ENCODE measurements around the gene NRDE2.

NRDE2 gene

DNA sequence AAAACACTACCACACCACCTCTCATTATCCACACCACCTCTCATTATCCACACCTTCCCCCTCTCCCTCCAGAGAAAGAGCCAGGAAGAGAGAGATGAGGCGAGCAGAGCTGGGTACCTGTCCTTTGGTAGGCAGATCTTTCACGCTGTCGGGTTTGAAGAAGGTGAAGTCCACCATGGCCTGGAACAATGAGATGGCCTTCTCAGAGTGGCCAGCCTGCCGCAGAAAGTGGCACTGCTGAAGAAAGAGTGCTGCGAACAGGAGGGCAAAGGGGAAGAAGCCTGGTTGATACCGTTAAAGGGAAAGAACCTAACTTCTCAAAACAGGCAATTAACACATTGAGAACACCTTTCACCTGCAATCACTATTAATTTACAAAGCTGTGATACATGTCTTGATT is 30.6 kb downstream of the NRDE2 start:
- intact Hi-C loops (cut with DNase I) = loop anchor here (5.0 to 10.0 kb wide), 3 partner anchors 96 to 594 kb away; partner anchors contain the start of gene CALM1
- peak in 1 of 10 donors; percentile 29 for DNase-seq

DNA sequence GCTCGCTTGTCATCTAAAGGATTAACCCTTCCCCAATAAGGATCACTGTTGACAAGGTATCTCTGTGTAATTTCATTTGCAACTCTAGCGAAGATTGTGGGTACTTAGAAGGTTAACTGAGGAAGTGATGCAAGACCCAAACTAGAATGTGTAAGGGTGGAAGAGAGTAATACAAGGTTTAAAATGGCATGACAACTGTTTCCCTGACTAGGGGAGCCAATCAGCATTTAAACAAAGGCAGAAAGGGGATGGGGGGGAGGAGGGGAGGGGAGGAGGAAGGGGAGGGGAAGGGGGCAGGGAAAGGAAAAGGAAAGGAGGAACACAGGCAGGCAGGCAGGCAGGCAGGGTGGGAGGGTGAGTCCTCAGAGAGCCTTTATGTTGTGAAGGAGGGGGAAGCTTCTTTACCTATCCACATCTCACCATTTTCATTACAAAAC is 31.1 kb downstream of the NRDE2 start:
- intact Hi-C loops (cut with DNase I) = loop anchor here (5.0 to 10.0 kb wide), 3 partner anchors 97 to 594 kb away; partner anchors contain the start of gene CALM1
- no peak for DNase-seq

DNA sequence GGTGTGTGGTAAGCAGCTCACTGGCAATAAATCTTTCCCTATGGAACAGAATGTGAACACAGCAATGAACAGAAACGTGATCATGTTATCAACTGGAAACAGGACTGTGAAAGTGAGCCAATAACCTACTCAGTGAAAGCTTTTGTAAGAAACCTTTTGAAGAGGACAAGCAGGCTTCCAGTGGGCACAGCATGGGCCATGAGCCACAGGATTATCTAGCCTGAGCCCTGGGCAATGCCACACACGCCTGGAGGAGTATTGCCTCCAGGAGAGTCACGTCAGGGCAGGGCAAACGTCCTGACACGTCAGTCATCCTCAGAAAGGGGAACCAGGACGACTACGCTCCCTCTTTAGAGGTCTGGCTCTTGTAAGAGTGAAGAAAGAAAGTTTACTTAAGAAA is 32.3 kb downstream of the NRDE2 start:
- DNase-seq = no peak
- intact Hi-C loops (cut with DNase I) = no loop called here

DNA sequence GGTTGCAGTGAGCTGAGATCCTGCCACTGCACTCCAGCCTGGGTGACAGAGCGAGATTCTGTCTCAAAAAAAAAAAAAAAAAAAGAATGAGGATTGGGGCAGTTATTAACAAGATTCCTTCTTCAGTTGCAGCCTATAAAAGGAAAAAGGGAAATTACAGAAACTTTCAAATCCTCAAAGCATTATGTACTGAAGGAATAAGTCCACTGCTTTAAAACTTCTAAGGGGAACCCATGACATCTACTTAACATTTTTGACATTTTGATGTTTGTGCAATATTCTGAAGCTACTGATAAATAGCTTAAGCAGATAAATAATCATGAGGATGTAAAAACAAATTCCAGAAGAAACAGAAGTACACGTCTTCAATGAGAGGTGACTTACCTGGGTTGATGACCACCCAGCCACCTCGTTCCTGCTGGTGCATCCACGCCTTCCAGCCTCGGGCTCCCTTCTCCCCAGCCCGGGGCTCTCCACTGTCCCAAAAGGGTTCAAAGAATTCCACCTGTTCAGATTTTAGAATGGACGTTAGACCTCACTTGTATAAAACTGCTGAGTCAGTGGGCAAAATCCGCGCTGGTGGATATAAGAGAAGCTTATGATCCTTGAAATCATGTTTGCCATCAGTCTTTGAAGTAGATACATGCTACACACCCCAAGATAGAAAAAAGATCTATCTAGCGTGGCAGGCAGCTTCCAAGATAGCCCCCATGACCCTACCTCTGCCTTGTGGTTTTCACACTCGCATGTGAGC is 33.7 kb downstream of the NRDE2 start:
- DNase-seq = no peak
- intact Hi-C loops (cut with DNase I) = no loop called here

DNA sequence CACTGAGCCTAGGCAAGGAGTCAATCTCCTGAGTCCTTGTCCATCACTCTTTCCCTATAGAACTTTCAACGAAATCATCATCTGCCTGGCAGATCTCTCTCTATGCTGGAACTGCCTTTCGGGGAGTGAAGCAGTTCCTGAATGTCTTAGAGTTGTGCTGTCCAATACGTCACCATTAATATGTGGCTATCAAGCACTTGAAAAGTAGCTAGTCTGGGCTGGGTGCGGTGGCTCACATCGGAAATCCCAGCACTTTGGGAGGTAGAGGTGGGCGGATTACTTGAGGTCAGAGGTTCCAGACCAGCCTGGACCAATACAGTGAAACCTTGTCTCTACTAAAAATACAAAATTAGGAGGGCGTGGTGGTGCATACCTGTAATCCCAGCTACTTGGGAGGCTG is 35.1 kb downstream of the NRDE2 start:
- intact Hi-C loops (cut with DNase I) = no loop called here
- no peak for DNase-seq

DNA sequence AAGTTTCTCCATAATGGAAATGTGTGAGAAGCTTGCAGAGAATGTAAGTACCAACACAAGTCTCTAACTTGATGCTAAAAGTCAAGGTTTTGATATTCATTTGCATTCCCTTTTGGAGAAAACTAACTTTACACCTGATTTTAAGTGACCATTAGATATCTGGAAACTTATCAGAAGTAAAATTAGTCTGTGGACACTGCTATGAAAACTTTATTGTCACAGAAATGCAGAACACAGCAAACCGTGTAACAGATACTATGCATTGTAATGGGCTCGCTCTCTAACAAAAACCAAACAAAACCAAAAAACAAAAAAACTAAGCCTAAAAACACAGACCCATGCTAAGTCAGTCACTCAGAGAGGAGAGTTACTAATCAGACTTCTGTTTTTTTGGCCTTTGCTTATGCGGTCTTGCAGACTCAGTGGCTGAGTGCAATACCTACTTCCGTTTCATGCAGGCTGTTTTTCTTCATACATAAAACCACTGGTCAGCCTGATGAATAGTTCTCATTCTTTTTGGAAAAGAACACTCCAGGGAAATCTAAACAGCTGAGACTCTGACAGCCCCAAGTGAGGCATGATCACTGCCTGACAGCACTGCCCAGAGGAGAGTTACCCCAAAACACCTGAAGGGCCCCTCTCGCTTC is 35.7 kb downstream of the NRDE2 start:
- intact Hi-C loops (cut with DNase I) = no loop called here
- DNase-seq = no peak

DNA sequence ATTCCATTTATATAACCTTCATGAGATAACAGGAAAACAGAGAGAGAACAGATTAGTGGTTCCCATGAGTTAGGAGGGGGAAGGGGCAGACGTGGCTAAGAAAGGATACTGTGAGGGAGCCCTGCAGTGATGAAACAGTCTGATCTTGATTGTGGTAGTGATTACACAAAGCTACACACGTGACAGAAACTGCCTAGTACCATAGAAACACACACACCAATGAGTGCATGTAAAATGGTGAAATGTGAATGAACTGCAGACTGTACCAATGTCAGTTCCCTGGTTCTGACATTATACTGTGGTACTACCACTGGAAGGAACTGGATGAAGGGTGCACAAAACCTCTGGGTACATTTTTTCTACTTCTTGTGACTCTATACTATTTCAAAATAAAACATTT is 36.9 kb downstream of the NRDE2 start:
- intact Hi-C loops (cut with DNase I) = no loop called here
- no peak for DNase-seq

DNA sequence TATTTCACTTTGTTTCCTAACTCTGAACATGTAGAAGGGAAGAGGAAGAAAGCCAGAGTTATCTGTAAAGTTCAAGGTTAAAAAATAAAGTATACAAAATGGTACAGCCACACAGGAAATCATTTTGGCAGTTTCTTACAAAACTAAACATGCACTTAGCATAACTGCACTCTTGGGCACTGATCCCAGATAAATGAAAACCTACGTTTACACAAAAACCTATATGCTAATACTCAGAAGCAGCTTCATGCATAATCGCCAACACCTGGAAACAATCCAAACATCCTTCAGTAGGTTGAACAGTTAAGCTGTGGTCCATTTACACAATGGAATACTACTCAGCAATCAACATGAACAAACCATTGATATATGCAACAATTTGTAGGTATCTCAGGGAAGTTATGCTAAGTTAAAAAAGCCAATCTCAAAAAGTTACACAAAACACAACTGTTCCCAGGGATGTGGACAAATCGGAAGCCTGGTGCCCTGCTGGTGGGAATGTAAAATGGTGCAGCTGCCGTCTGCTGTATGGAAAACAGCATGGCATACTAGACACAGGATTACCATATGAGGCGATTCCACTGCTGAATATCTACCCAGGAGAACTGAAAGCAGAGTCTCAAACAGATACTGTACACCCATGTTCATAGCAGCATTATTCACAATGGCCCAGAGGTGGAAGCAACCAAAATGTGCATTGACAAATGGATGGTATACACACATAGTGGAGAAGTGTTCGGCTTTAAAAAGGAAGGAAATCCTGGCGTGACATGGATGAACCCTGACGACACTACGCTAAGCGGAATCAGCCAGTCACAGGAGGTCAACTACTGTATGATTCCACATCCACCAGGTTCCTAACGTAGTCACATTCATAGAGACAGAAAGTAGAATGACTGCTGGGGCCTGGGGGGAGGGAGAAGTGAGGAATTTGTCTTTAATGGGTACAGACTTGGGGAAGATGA is 37.7 kb downstream of the NRDE2 start:
- no peak for DNase-seq
- intact Hi-C loops (cut with DNase I) = no loop called here

DNA sequence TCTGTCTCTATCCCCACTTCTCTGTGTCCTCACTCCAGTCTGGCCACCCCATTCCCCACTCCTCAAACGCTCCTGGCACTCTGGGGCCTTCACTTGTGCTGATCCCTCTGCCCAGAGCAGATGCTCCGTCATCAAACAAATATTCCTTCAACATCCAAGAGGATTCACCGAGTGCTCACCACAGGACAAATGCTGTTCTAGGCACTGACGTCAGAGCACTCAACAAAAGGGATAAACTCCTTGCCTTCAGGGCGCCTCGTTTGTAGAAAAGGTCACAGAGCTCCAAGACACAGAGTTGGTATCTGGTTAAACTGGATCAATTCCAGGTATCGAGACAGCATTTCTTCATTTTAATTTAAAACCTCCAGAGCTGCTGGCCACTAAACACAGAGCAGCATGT is 40.0 kb downstream of the NRDE2 start:
- DNase-seq = no peak
- intact Hi-C loops (cut with DNase I) = no loop called here

DNA sequence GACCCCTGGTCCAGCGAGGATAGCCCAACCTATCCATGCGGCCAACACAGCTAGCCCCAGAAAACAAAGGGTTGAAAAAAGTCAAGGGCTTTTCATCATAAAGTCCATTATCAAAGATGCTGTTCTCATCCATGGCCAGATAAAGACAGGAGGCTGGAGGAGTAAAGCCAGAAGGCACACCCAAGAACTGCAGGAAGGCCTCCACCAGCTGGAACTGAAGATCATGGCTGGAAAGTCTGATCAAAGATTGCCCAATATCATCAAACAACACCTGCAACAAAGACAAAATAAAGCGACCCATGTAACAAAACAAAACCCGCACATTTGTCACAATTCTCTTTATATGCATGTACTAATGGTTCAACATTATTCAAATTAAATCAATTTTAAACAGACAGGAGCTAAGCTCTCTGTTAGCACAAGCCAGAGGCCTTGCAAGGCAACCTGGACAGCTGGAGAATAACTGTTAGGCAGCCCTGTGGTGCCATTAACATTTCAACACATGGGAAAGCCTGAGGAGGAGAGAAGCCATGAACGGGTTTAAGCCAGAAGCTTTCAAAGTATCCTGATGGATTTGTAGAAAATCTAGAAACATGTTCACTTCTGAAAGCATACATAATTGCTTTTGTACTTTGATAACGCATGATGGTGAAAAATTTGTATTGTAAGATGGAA is 41.3 kb downstream of the NRDE2 start:
- intact Hi-C loops (cut with DNase I) = no loop called here

DNA sequence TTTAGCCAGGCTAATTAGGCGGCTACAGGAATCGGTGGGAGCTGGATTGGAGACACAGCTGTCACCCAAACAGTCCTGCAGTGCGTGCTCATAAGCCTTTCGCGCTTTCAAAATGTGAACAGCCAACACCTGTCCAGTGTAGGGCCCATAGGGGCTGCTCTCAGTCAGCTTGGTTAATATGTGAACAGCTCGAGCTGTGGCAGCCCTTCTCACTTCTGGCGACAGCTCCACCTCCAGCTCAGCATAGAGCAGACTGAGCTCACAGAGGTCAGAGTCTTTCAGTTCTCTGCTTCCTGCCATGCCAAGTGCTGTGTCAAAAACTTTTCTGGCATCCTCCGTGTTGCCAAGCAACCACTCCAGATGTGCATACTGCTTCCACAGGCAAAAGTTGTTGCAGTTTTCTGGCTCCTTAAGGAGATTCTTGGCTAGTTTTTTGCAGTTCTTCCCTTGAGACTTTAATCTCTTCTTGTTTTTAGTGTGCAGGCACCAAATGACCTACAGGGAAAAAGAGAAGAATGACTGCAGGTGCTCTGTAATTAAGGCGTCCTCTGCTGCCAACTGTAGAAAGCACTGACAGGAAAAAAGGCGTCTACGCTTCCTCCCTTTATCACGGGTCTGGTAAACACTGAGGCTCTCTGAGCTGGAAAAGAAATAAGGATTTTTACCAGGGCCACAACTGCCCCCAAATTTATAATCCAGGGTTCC is 42.9 kb downstream of the NRDE2 start:
- intact Hi-C loops (cut with DNase I) = no loop called here
- DNase-seq = peak in 2 of 10 donors; percentile 18 to 83

More for the DNA sequence above, 41.3 kb downstream of the NRDE2 start:
- DNase-seq = peak in 1 of 10 donors; percentile 2

DNA sequence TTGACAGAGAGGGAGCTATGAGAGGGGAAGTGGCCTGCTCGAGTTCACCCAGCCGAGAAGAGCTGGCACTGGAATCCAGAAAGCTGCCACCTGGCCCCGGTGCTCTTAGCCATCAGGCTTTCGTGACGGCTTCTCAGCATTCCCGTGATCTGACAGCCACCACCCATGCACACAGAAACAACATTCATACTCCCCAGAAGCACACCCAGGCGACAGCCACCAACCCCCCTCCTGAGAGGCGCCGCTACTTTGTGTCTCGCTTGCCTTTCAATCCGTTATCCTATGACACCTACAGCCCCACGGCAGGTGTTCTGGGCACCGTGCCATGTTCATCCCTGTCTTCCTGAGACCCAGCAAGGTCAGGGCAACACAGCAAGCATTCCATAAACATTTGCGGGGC is 44.0 kb downstream of the NRDE2 start:
- peak in 2 of 10 donors; percentile 20 to 83 for DNase-seq
- intact Hi-C loops (cut with DNase I) = no loop called here

DNA sequence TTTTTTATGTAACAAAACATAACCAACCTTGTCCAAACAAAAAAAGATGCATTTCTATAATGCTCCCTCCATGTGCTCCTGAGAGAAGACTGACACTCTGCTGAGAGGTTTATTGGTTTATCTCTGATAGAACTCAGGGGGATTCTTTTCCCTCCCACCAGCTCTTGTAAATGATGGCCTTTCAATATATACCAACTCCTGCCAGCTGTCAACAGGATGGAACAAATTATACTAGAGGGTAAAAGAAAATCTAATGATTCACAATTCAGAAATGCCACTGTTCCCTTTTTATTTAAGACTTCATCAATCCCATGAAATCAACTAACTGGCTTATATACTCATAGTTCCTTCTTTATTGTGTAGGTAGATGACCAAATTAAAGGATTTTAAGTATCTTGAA is 50.0 kb downstream of the NRDE2 start:
- DNase-seq = no peak
- intact Hi-C loops (cut with DNase I) = no loop called here

DNA sequence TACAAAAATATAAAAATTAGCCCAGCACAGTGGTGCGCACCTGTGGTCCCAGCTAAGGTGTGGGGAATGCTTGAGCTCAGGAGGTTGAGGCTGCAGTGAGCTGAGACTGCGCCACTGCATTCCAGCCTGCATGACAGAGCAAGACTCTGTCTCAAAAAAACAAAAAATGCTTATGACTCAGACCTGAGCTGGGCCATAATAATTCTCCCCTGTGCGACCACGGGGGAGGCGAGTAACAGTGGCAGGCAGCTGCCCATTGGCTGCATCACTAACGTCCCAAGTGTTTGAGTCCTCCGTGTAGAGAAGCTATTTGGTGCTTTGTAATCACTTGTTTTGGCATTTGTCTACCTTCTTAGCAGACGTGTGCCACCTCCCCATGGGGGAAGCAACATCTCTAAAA is 50.5 kb downstream of the NRDE2 start:
- DNase-seq = peak in 1 of 10 donors; percentile 87
- intact Hi-C loops (cut with DNase I) = no loop called here

DNA sequence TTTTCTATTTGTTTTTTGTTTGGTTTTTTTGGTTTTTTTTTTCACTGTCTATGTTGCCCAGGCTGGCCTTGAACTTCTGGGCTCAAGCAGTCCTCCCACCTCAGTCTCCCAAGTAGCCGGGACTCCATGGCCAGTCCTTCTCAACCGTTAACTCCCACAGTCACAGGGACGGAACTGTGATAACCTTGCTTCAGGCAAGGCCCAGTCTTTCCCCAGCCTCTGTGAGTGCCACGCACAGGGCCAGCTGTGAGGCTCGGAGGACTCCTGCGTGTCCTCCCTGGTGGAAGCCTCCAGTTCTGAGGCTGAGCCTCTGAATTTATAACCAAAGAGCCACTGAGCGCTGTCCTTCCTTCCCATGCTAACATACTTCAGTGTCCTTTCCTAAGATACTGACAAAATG is 51.6 kb downstream of the NRDE2 start:
- intact Hi-C loops (cut with DNase I) = no loop called here
- DNase-seq = no peak

DNA sequence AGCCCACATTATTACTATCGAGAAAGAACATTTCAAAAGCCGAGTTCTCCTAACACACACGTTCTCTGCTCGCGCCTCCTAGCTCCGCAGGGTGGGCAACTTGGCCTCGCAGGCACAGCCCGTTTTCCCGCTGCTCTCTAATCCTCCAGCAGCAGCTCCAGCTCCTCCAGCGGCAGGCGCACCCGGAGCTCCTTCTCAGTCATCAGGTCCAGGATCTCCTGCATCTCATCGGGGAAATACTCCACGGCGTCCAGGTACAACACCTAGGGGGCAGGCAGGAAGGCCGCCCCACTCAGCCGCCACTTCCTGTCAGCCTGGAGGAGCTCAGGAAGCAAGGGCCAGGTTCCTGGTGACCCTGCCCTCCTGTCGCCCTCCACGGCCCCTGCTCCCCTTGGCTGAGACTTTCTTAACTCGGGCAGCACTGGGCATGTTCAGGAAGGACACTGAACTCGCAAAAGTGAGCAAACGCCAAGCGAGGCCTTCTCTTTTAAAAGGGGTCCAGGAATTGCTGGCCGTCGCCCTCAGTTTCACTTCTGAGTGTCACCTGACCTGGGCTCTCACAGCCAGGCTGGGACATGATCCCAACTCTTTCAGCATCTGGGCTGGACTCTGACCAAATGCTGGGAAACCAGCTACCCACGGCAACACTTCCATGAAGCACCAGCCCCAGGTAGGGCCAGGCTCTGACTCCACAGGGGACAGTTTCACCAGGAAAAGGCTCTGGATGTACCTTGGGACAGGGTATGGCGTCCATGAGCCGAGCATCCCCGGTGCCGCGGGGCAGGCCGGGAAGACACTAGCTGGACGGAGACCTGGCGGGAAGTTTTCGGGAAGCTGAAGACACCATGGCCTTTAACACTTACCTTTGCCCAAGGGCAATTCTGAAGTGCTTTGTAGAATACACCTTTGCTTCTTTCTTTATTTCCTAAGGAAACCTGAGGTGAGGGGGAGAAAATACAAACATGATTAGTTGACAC is 53.3 kb downstream of the NRDE2 start:
- DNase-seq = peak in 1 of 10 donors; percentile 74
- intact Hi-C loops (cut with DNase I) = no loop called here

DNA sequence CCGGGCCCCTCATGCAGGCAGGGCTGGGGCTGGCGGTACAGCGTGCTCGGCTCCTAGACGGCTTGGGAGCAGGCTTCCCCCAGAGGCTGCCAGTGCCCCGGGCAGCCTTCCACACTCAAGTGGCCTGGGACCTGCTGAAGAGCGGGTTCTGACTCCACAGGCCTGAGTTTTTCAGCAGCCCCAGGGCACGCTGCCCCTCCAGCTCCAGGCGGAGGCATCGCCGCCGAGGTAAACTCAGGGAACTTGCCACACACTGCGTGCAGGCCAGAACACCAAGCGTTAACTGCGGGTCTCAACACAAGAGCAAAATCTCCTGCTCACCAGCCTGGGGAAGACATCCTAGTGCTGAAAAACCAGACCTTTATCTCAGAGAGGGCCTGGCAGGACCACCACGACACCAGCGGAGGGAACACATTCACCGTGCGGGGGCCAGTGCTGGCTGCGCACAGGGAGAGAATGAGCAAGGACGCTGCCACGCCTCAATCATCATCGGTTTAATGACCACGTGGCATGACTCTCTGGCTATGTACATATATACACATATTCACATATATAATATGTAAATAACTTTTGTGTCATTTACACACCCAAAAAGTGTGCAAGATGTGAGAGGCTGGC is 54.1 kb downstream of the NRDE2 start:
- DNase-seq = peak in 1 of 10 donors; percentile 74

More for the DNA sequence above, 54.1 kb downstream of the NRDE2 start:
- intact Hi-C loops (cut with DNase I) = no loop called here

Data from posterior cingulate gyrus (tissue), 11 donors.